LNCAP (cell line): ENCODE results near the gene FGFR4.

ENCODE experiments used
- CTCF ChIP-seq: fragments of 450-650 bp; IDR thresholded peaks from 2 replicates; pipeline ENCODE4 v1.5.1; 2017; ENCODE audit warnings: mild to moderate bottlenecking

FGFR4 gene

GRCh38 chr5:177085985-177086653, 596 bp upstream of the FGFR4 start:
- no peak for TF ChIP-seq CTCF

DNA sequence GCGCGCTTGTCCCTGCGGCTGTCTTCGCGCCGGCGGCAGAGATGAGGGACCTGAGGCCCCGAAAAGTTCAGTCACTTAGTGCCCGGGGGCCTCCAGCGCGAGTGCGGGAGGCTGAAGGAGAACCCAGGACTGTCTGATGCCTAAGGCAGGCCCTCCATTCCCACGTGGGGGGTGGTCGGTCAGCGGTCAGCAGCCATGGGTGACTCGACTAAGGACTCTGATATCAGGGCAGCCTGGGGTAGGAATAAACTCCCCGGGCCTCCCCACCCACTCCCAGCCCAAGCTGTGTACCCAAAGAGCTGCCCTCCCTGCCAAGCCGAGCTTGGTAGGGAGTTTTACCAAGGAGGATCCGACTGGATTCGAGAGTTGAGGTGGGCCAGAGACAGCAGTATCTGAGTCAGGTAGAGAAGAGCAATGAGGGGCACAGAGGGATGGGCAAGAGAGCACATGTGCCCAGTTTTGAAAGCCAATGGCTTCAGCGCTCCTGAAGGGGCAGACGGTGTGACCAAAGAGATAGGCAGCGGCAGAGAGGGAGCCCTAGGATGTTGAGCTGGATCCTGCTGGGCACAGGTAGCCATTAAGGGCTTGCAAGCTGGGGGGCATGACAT, 787 bp downstream of the FGFR4 start:
- TF ChIP-seq CTCF = no peak

DNA sequence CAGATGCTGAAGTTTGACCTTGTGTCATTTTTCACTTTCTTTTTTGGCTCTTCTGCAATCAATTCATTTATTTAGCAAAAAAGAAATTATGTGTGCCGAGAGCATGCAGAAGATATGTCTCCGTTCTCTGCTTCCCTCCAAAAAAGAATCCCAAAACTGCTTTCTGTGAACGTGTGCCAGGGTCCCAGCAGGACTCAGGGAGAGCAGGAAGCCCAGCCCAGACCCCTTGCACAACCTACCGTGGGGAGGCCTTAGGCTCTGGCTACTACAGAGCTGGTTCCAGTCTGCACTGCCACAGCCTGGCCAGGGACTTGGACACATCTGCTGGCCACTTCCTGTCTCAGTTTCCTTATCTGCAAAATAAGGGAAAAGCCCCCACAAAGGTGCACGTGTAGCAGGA, 2.4 kb downstream of the FGFR4 start:
- TF ChIP-seq CTCF = no peak

DNA sequence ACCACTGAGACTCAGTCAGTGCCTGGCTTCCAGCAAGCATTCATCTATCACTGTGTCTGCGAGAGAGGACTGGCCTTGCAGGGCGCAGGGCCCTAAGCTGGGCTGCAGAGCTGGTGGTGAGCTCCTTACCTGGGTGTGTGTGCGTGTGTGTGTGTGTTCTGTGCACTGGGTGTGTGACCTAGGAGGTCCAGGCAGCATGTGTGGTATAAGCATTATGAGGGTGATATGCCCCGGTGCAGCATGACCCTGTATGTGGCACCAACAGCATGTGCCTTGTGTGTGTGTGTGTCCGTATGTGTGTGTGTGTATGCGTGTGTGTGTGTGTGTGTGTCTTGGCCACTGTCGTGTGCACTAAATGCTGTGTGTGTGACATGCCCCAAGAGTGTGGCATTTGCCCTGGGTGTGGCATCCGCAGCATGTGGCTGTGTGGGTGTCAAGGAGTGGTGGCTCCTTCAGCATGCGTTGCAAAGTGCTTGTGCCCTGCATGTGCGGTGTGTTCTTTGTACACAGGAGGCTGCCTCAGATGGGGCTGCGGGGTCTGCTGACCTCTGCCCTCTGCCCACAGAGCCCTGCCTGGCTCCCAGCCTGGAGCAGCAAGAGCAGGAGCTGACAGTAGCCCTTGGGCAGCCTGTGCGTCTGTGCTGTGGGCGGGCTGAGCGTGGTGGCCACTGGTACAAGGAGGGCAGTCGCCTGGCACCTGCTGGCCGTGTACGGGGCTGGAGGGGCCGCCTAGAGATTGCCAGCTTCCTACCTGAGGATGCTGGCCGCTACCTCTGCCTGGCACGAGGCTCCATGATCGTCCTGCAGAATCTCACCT, 3.3 kb downstream of the FGFR4 start:
- no peak for TF ChIP-seq CTCF

- no peak for TF ChIP-seq CTCF
These were observed 4.1 kb downstream of the FGFR4 start for GRCh38 chr5:177090813-177091212.

- no peak for TF ChIP-seq CTCF
These were observed 4.5 kb downstream of the FGFR4 start for GRCh38 chr5:177091232-177091631.

GRCh38 chr5:177092178-177093081, 5.7 kb downstream of the FGFR4 start:
- TF ChIP-seq CTCF = no peak
